RWPE1 (cell line): Measurements from ENCODE around the gene TPPP2.

Experiments
- CTCF ChIA-PET: fragments of 350-600 bp; sonication (Branson Sonifier 250); formaldehyde crosslinking; extraction: SDS; loops from one replicate; lab custom pipeline; 2021; lab: Yijun Ruan, JAX
- POLR2A ChIA-PET: fragments of 400-600 bp; formaldehyde crosslinking; extraction: SDS; loops from one replicate; lab custom pipeline; 2020; ENCODE audit warnings: antibody characterized with exemption; ENCODE audit not compliant: low non-redundant PET; lab: Yijun Ruan, JAX
- DNase-seq: peaks from one replicate; pipeline ENCODE4 v3.0.0; 2012; ENCODE audit warnings: low spot score
- H3K27ac ChIP-seq: fragments of 450-650 bp; 2 replicates; pipeline ENCODE4 v1.5.1; 2017
- CTCF ChIP-seq: fragments of 450-650 bp; conservative IDR thresholded peaks from 2 replicates; pipeline ENCODE4 v1.5.1; 2017; ENCODE audit warnings: low read depth, mild to moderate bottlenecking

The TPPP2 gene

GRCh38 chr14:21032326-21033132, 2.5 kb downstream of the TPPP2 start:
- CTCF ChIA-PET, result interaction anchor here (2.1 to 2.8 kb wide), 2 partner anchors 8 to 18 kb away, joined by 7 to 20 read pairs; no protein-coding TSS in a partner anchor
- no peak for TF ChIP-seq CTCF
- no peak overlapping the region for H3K27ac ChIP-seq
- POLR2A ChIA-PET, result no interaction called here
- DNase-seq, result no peak

GRCh38 chr14:21033133-21033698, 3.2 kb downstream of the TPPP2 start:
- no peak overlapping the region for H3K27ac ChIP-seq
- no peak for DNase-seq
- TF ChIP-seq CTCF, result no peak
- POLR2A ChIA-PET, result no interaction called here
- CTCF ChIA-PET, result interaction anchor here (0.5 to 2.8 kb wide), 3 partner anchors 19 to 42 kb away, joined by 3 to 20 read pairs (median 5); no protein-coding TSS in a partner anchor

GRCh38 chr14:21034707-21035106, 4.7 kb downstream of the TPPP2 start, which contains the start of gene RNASE13:
TSS of gene RNASE13 (minus strand) at chr14:21034807. CDS start at chr14:21034288, 519 bp downstream.
- no peak for TF ChIP-seq CTCF
- ChIA-PET POLR2A (no interaction called here), CTCF (interaction anchor here (1.6 kb wide), 1 partner anchor 20 kb away, joined by 8 read pairs; no protein-coding TSS in a partner anchor)
- no peak within 1 kb of the TSS for H3K27ac ChIP-seq
- no peak for DNase-seq

- ChIA-PET CTCF (interaction anchor here (1.4 kb wide), 1 partner anchor 179 kb away, joined by 3 read pairs; no protein-coding TSS in a partner anchor), POLR2A (no interaction called here)
- TF ChIP-seq CTCF, result no peak
- DNase-seq, result no peak
- H3K27ac ChIP-seq, result no peak overlapping the region
Measured at GRCh38 chr14:21036751-21037150, 6.7 kb downstream of the TPPP2 start.

- POLR2A ChIA-PET, result no interaction called here
- no peak for DNase-seq
- H3K27ac ChIP-seq, result no peak overlapping the region
- TF ChIP-seq CTCF, result no peak
- CTCF ChIA-PET, result interaction anchor here (1.4 kb wide), 1 partner anchor 180 kb away, joined by 3 read pairs; no protein-coding TSS in a partner anchor
Measured at GRCh38 chr14:21037156-21037555, 7.1 kb downstream of the TPPP2 start.

- TF ChIP-seq CTCF, result no peak
- DNase-seq, result no peak
- ChIA-PET CTCF (interaction anchor here (4.6 kb wide), 1 partner anchor 24 kb away, joined by 83 read pairs; no protein-coding TSS in a partner anchor), POLR2A (no interaction called here)
- H3K27ac ChIP-seq, result no peak overlapping the region
Measured at GRCh38 chr14:21038441-21039422, 8.7 kb downstream of the TPPP2 start.
